H1 (cell line): ENCODE results near the gene PSTK. TPM values are rescaled to one million over a fixed set of nuclear protein-coding genes. Genes with fewer than 3 reads are reported as not detected.

Source experiments
- ASH2L ChIP-seq: fragments of 200-600, 300-600 bp; sonication (generic); IDR thresholded peaks from one replicate; pipeline ENCODE4 v1.7.1; 2017; ENCODE audit warnings: low read length
- TAF1 ChIP-seq: IDR thresholded peaks from 2 replicates; pipeline ENCODE4 v1.6.1; 2011; ENCODE audit warnings: mild to moderate bottlenecking, low read depth, low read length
- polyA plus RNA-seq, 7 experiments: library from polyadenylated mRNA; depleted of rRNA in 3 of 7; stranded (reverse) in 5 of 7; unstranded in 2 of 7; fragments of >200 nt in 5 of 7; fragments of 200-250 nt in 2 of 7; gene quantifications; 1 replicate in 5 of 7; 2 replicates in 1 of 7; 4 replicates in 1 of 7; pipeline versions ENCODE4 v1.2.1 to v1.2.3, GENCODE V29; 2011 to 2013; ENCODE audit warnings: missing spikeins in 2 of 7, mixed read lengths in 2 of 7
- total RNA-seq: library from RNA; stranded (reverse); fragmentation: NEBNext Ultra II Directional; extraction: Animal tissue kit (Norgen Biotek cat#: 25700); gene quantifications from 2 replicates; pipeline ENCODE4 v1.2.1, GENCODE V29; 2021

PSTK gene
- total and polyA plus RNA-seq, 2 of the 8 experiments (the other 6 are each of a cell fraction or from before 2014, with no cell fraction given) = 4.4 to 6.6 TPM

GRCh38 chr10:123004298-123004697, 24.1 kb downstream of the PSTK start (continued):
- TF ChIP-seq TAF1 (no peak), ASH2L (no peak)
